AG09309 (cell line): ENCODE measurements around the gene CYP26B1.

ENCODE experiments used
- DNase-seq: peaks from one replicate; pipeline ENCODE4 v3.0.0-alpha.2; 2010; ENCODE audit warnings: low read depth
- H3K4me3 ChIP-seq: 2 replicates; pipeline ENCODE4 v1.5.1; 2011; ENCODE audit warnings: mild to moderate bottlenecking, low read depth, low read length, moderate library complexity; ENCODE audit not compliant: control insufficient read depth
- CTCF ChIP-seq: IDR thresholded peaks from 2 replicates; pipeline ENCODE4 v1.5.1; 2011; ENCODE audit warnings: mild to moderate bottlenecking, low read depth, low read length, inconsistent platforms; ENCODE audit not compliant: insufficient read depth, control insufficient read depth; ENCODE audit errors: missing control alignments

CYP26B1 gene

GRCh38 chr2:72130659-72131360 lies 16.9 kb downstream of the CYP26B1 start:
- no peak for DNase-seq
- TF ChIP-seq CTCF = no peak
- H3K4me3 ChIP-seq = no peak overlapping the region

DNA sequence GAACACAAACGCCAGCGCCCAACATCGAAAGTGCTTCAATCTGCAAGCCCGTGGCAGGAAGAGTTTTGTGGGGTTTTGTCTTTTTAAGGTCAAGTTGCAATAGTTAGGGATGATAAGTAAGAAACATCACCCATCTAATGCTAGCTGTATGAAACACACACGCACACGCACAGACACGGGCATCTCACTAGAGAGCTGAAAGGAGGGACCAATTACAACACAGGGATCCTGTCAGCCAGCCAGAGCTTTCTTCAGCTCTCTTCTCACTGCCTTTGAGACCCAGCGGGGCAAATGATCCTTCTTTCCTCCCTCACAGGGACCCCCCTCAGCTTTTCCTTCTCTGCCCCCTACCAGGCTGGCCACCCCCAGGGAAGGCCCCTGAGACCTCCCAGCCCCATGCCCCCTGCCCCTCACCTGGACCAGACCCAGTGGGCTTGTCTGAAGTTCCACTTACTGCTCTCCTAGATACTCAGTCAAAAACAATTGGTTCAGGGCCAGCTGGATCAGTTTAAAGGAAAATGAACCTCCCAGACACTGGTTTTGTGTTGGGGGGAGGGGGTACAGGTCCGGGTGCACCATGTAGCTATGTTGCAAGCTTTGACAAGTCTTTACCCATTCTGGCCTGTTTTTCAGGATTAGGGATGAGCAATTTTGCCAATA lies 17.9 kb downstream of the CYP26B1 start:
- DNase-seq = no peak

GRCh38 chr2:72128843-72129227 lies 18.8 kb downstream of the CYP26B1 start:
- TF ChIP-seq CTCF = no peak
- H3K4me3 ChIP-seq = no peak overlapping the region
- no peak for DNase-seq

More for the DNA sequence above, 17.9 kb downstream of the CYP26B1 start:
- no peak overlapping the region for H3K4me3 ChIP-seq
- TF ChIP-seq CTCF = no peak

DNA sequence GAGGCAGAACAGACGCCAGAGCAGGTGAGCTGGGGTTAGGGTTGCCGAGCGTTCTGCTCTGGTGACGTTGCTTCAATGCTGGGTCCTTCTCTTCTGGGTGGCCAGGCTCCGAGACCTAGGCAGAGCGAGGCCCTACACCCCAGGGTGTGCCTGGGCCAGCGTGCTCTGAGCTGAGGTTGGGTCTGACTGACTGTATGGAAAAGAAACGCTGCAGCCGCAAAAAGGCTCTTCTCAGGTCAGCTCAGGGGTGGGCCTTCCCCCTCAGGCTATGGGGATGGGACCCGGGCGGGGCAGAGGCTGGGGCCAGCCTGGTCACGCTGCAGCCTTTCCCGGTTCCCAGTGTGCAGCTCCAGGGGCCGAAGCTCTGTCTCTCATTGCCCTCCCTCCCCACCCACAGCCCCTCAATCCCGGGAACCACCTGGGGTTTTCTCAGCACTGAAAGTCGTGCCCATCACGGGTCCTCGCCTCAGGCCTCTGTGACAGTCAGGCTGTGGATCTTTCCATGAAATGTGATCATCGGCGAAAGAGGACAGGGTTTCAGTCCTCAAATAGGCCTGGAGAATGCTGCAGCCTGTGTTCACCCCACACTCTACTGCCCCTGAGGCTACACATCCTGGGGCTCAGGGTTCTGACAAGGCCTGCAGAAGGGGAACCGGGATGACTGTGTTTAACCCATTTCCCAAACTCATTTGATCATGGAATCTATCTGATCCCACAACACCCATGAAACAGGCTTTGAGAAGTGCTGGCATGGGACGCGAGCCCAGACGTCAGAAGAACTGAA lies 19.4 kb downstream of the CYP26B1 start:
- DNase-seq = no peak
- no peak overlapping the region for H3K4me3 ChIP-seq
- no peak for TF ChIP-seq CTCF

DNA sequence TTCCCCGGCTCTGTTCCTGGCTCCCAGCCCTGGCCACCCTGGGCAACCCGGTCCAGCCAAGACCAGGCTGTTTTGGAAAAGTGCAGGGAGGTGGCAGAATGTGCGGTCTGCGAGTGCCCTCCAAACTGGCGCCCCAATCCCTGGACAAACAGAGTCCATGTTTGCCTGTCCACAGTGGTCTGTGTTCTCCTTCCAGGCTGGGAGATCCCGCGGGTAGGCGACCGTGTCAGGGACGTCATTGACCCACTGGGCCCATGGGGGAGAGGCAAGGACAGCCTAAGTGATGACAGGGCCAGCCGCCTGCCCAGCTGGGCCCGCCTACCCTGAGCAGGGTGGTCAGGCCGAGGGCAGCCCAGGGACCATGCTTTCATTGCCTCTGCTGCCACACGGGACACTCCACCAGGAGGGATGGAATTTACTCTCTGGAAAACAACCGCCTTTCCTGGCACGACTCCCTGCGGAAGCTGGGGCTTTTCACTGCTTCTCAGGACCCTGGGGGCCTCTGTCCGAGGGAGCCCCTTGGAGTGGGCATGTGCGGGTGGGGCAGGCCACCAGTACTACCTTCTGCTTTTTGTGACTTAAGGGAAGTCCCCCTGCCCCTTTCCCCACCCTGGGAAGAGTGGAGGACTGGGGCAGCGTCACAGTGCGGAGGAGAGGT lies 20.1 kb downstream of the CYP26B1 start:
- TF ChIP-seq CTCF = no peak
- no peak overlapping the region for H3K4me3 ChIP-seq
- no peak for DNase-seq

DNA sequence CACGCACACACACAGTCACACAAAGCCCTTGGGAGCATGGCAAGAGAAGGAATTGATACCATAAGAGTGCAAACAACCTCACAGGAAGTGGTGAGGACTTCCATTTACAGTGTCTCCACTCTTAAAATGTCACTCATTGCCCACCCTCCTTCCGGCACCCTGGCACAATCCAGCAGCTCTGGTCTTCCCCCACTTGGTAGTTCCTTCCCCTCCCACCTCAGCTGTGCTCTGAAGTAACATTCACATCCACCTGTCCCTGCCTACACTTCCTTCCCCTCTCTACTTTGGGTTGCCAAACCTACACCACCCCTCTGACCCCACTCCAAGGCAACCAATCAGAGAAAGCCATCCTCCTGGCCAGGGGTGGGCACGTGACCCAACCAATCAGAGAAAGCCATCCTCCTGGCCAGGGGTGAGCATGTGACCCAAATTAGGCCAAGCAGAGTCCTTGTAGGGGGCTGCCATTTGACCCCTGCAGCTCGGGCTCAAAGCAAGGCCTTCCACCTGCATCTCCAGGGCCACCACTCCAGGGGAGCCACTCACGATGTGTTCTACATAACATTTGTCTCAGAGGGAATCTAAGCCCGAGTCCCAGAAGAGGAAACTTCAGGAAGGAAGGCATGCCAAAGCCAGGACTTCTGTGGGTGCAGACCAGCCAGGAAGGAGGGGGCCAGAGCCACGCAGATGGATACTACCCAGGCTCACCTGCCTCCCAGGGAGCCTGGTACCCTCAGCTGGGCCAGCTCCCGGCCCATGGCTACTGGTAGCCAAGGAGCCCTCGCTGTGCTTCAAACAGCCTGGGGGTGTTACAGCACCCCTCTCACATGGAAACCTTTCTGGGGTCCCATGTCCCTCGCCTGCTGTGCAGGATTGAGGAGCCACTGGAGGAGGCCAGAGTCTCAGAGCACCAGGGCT lies 21.2 kb downstream of the CYP26B1 start:
- DNase-seq = no peak
- no peak for TF ChIP-seq CTCF
- H3K4me3 ChIP-seq = no peak overlapping the region
